Liver (tissue), 9 donors: ENCODE results near the gene ADPGK. TPM values are rescaled to one million over a fixed set of nuclear protein-coding genes. Genes with fewer than 3 reads are reported as not detected.

Experiments used
- DNase-seq: peaks from one replicate; pipeline ENCODE4 v3.0.0-alpha.2; 2017; ENCODE audit warnings: low spot score
- H3K27ac ChIP-seq, 2 donors: one replicate each; pipeline ENCODE4 v1.7.0; 2013; ENCODE audit warnings: inconsistent platforms in 2 of 2, low read length in 2 of 2, control low read depth in 1 of 2, low read depth in 1 of 2, mild to moderate bottlenecking in 1 of 2
- H3K27me3 ChIP-seq, 4 donors: one replicate each; pipeline versions ENCODE4 v1.6.1 to v1.7.0; 2013; ENCODE audit warnings: low read length in 3 of 4, inconsistent platforms in 1 of 4, mild to moderate bottlenecking in 1 of 4, moderate library complexity in 1 of 4; ENCODE audit not compliant: control insufficient read depth in 4 of 4, insufficient read depth in 4 of 4
- H3K36me3 ChIP-seq, 4 donors: one replicate each; pipeline versions ENCODE4 v1.6.1 to v1.7.0; 2013; ENCODE audit warnings: low read length in 3 of 4, mild to moderate bottlenecking in 3 of 4, low read depth in 1 of 4, moderate library complexity in 1 of 4; ENCODE audit not compliant: control insufficient read depth in 4 of 4, insufficient read depth in 3 of 4
- H3K4me1 ChIP-seq, 4 donors: one replicate each; pipeline versions ENCODE4 v1.6.1 to v1.7.0; 2013; ENCODE audit warnings: low read length in 3 of 4, mild to moderate bottlenecking in 3 of 4, moderate library complexity in 1 of 4; ENCODE audit not compliant: control insufficient read depth in 4 of 4, insufficient read depth in 4 of 4
- H3K4me3 ChIP-seq, 3 donors: one replicate each; pipeline versions ENCODE4 v1.6.1 to v1.7.0; 2013; ENCODE audit warnings: low read length in 3 of 3, control low read depth in 1 of 3, low read depth in 1 of 3, mild to moderate bottlenecking in 1 of 3
- H3K9ac ChIP-seq, 2 donors: one replicate each; pipeline ENCODE4 v1.7.0; 2013; ENCODE audit warnings: low read length in 2 of 2, mild to moderate bottlenecking in 2 of 2, moderate library complexity in 2 of 2, control low read depth in 1 of 2, low read depth in 1 of 2
- H3K9me3 ChIP-seq, 4 donors: one replicate each; pipeline versions ENCODE4 v1.6.1 to v1.7.0; 2013; ENCODE audit warnings: low read length in 3 of 4; ENCODE audit not compliant: control insufficient read depth in 4 of 4
- ATF3 ChIP-seq: IDR thresholded peaks from 2 replicates; pipeline ENCODE4 v1.6.1; 2016; ENCODE audit warnings: antibody characterized with exemption
- CTCF ChIP-seq: fragments of 150-350 bp; IDR thresholded peaks from 2 replicates; pipeline ENCODE4 v1.5.1; 2017; ENCODE audit warnings: improper control_type of control experiment, low read depth, low read length; ENCODE audit not compliant: missing input control
- EGR1 ChIP-seq, 2 donors: IDR thresholded peaks; 2 replicates each; pipeline ENCODE4 v1.6.1; 2016 to 2018; ENCODE audit warnings: antibody characterized with exemption in 2 of 2, low read depth in 2 of 2
- FOXA2 ChIP-seq: IDR thresholded peaks from 2 replicates; pipeline ENCODE4 v1.6.1; 2016; ENCODE audit warnings: antibody characterized with exemption
- GABPA ChIP-seq, 2 donors: IDR thresholded peaks in 1 of 2; conservative IDR thresholded peaks in 1 of 2; 2 replicates each; pipeline ENCODE4 v1.6.1; 2016; ENCODE audit warnings: antibody characterized with exemption in 2 of 2, mild to moderate bottlenecking in 1 of 2, moderate library complexity in 1 of 2
- HNF4A ChIP-seq, 2 donors: conservative IDR thresholded peaks; 2 replicates each; pipeline ENCODE4 v1.6.1; 2016; ENCODE audit warnings: antibody characterized with exemption in 2 of 2, mild to moderate bottlenecking in 2 of 2
- HNF4G ChIP-seq: IDR thresholded peaks from 2 replicates; pipeline ENCODE4 v1.6.1; 2016; ENCODE audit warnings: antibody characterized with exemption
- JUND ChIP-seq, 2 donors: IDR thresholded peaks; 2 replicates each; pipeline ENCODE4 v1.6.1; 2016; ENCODE audit warnings: antibody characterized with exemption in 2 of 2
- MAX ChIP-seq: IDR thresholded peaks from 2 replicates; pipeline ENCODE4 v1.6.1; 2016; ENCODE audit warnings: antibody characterized with exemption
- NR2F2 ChIP-seq: IDR thresholded peaks from 2 replicates; pipeline ENCODE4 v1.6.1; 2016; ENCODE audit warnings: antibody characterized with exemption
- RAD21 ChIP-seq, 2 donors: IDR thresholded peaks; 2 replicates each; pipeline ENCODE4 v1.6.1; 2016; ENCODE audit warnings: antibody characterized with exemption in 2 of 2, mild to moderate bottlenecking in 2 of 2
- REST ChIP-seq: IDR thresholded peaks from 2 replicates; pipeline ENCODE4 v1.6.1; 2016; ENCODE audit warnings: antibody characterized with exemption, mild to moderate bottlenecking
- RXRA ChIP-seq, 2 donors: IDR thresholded peaks; 2 replicates each; pipeline ENCODE4 v1.6.1; 2017 to 2018; ENCODE audit warnings: antibody characterized with exemption in 2 of 2, mild to moderate bottlenecking in 1 of 2
- SP1 ChIP-seq: IDR thresholded peaks from 2 replicates; pipeline ENCODE4 v1.6.1; 2018; ENCODE audit warnings: antibody characterized with exemption, mild to moderate bottlenecking
- TAF1 ChIP-seq: conservative IDR thresholded peaks from 2 replicates; pipeline ENCODE4 v1.6.1; 2016; ENCODE audit warnings: antibody characterized with exemption, mild to moderate bottlenecking
- YY1 ChIP-seq: IDR thresholded peaks from 2 replicates; pipeline ENCODE4 v1.6.1; 2016; ENCODE audit warnings: antibody characterized with exemption, mild to moderate bottlenecking
- ZBTB33 ChIP-seq: IDR thresholded peaks from 2 replicates; pipeline ENCODE4 v1.6.1; 2016; ENCODE audit warnings: antibody characterized with exemption
- WGBS: extraction: QIAGEN DNeasy Blood & Tissue Kit; methylation state at CpG from one replicate; pipeline ENCODE4 v1.1.7; 2013; 5-methylcytosine and 5-hydroxymethylcytosine counted together
- polyA plus RNA-seq, 2 donors: library from polyadenylated mRNA; stranded (reverse) in 1 of 2; unstranded in 1 of 2; fragments of 200-250 nt in 1 of 2; fragments of >200 nt in 1 of 2; fragmentation: Nextera tagmentation in 1 of 2; extraction: Ambion mirVana in 1 of 2; gene quantifications; one replicate each; pipeline versions ENCODE4 v1.2.1 to v1.2.3, GENCODE V29; 2013 to 2015
- total RNA-seq, 2 donors: library from RNA; depleted of rRNA; stranded (reverse); fragments of >200 nt; gene quantifications; one replicate each; pipeline ENCODE4 v1.2.3, GENCODE V29; 2014
- donor health status: healthy.
- donor health status: healthy.
- donor health status: healthy.
- donor health status: healthy.
- donor health status: healthy.

Gene ADPGK
- total and polyA plus RNA-seq, 4 donors, result 12.2 to 35.5 (median 20.0) TPM

GRCh38 chr15:72732516-72732915 lies 51.0 kb downstream of the ADPGK start:
- Histone ChIP-seq H3K4me1 (peaks cover 2 to 8% (median 4%) of the 10 kb centered on the region in 4 donors), H3K27me3 (no peaks in the 10 kb centered on the region), H3K4me3 (no peak overlapping the region), H3K27ac (no peak overlapping the region), H3K36me3 (peaks cover 5 to 39% (median 15%) of the 10 kb centered on the region in 4 donors), H3K9ac (no peak overlapping the region), H3K9me3 (no peaks in the 10 kb centered on the region)
- no peak for TF ChIP-seq ATF3
- no peak for TF ChIP-seq RXRA (IDR thresholded peaks at IDR 0.05)
- no peak for TF ChIP-seq SP1
- no peak for TF ChIP-seq NR2F2
- no peak for TF ChIP-seq RAD21 (IDR thresholded peaks at IDR 0.05)
- no peak for TF ChIP-seq MAX
- no peak for TF ChIP-seq HNF4A (conservative IDR thresholded peaks at IDR 0.05)
- TF ChIP-seq ZBTB33, result no peak
- TF ChIP-seq REST, result no peak
- no peak for DNase-seq
- WGBS, result 95% methylated on average over 4 of the region's 4 CpGs

GRCh38 chr15:72732086-72732485 lies 51.5 kb downstream of the ADPGK start:
- no peak for TF ChIP-seq MAX
- TF ChIP-seq HNF4A (conservative IDR thresholded peaks at IDR 0.05), result no peak
- no peak for TF ChIP-seq ATF3
- TF ChIP-seq FOXA2, result no peak
- no peak for TF ChIP-seq NR2F2
- no peak for TF ChIP-seq RAD21 (IDR thresholded peaks at IDR 0.05)
- TF ChIP-seq YY1, result no peak
- TF ChIP-seq RXRA (IDR thresholded peaks at IDR 0.05), result no peak
- no peak for TF ChIP-seq HNF4G
- no peak for TF ChIP-seq GABPA (IDR thresholded peaks at IDR 0.05 in 1 of 2, conservative IDR thresholded peaks at IDR 0.05 in 1 of 2)
- TF ChIP-seq JUND (IDR thresholded peaks at IDR 0.05), result no peak
- no peak for TF ChIP-seq TAF1
- no peak for TF ChIP-seq ZBTB33
- no peak for TF ChIP-seq EGR1 (IDR thresholded peaks at IDR 0.05; ENCODE audit: low read depth in 2 of 2)
- no peak for TF ChIP-seq REST
- no peak for TF ChIP-seq CTCF
- no peak for TF ChIP-seq SP1
- no peaks in the 10 kb centered on the region for H3K9me3 ChIP-seq
- DNase-seq, result no peak
- H3K9ac ChIP-seq, result no peak overlapping the region
- no peak overlapping the region for H3K4me3 ChIP-seq
- H3K27me3 ChIP-seq, result no peaks in the 10 kb centered on the region
- H3K27ac ChIP-seq, result no peak overlapping the region
- H3K4me1 ChIP-seq, result peaks cover 3 to 11% (median 4%) of the 10 kb centered on the region in 4 donors
- H3K36me3 ChIP-seq, result peaks cover 5 to 36% (median 13%) of the 10 kb centered on the region in 4 donors
